DMS53 treated with DMSO at 0.1 percent for 48 hours (cell line): ENCODE data around the gene EFHC1.

ENCODE experiments used
- DNase-seq: peaks from one replicate; lab custom pipeline; 2025; ENCODE audit not compliant: unreplicated experiment; lab: John Stamatoyannopoulos, UW

The EFHC1 gene

GRCh38 chr6:52516269-52516668 is 96.1 kb downstream of the EFHC1 start:
- no peak for DNase-seq

GRCh38 chr6:52516943-52517342 is 96.8 kb downstream of the EFHC1 start:
- no peak for DNase-seq

GRCh38 chr6:52517502-52518278 is 97.5 kb downstream of the EFHC1 start:
- peak; percentile 68 for DNase-seq

- DNase-seq: no peak
These were observed 98.3 kb downstream of the EFHC1 start for GRCh38 chr6:52518279-52518945.

GRCh38 chr6:52519618-52520017 is 99.5 kb downstream of the EFHC1 start:
- DNase-seq: no peak

GRCh38 chr6:52522151-52522626 is 102.0 kb downstream of the EFHC1 start:
- DNase-seq: no peak

- no peak for DNase-seq
These were observed 102.5 kb downstream of the EFHC1 start for GRCh38 chr6:52522655-52523054.

- DNase-seq: no peak
These were observed 103.4 kb downstream of the EFHC1 start for GRCh38 chr6:52523378-52524142.

GRCh38 chr6:52524918-52525317 is 104.8 kb downstream of the EFHC1 start:
- no peak for DNase-seq

GRCh38 chr6:52526634-52527033 is 106.5 kb downstream of the EFHC1 start:
- no peak for DNase-seq

- DNase-seq: no peak
These were observed 107.3 kb downstream of the EFHC1 start for GRCh38 chr6:52527436-52527835.

GRCh38 chr6:52529311-52529710 is 109.2 kb downstream of the EFHC1 start:
- no peak for DNase-seq

GRCh38 chr6:52530351-52530750 is 110.2 kb downstream of the EFHC1 start:
- DNase-seq: no peak

GRCh38 chr6:52531396-52531795 is 111.3 kb downstream of the EFHC1 start:
- DNase-seq: no peak

GRCh38 chr6:52531834-52532233 is 111.7 kb downstream of the EFHC1 start:
- DNase-seq: no peak

GRCh38 chr6:52532457-52532856 is 112.3 kb downstream of the EFHC1 start:
- DNase-seq: no peak

- DNase-seq: no peak
These were observed 113.3 kb downstream of the EFHC1 start for GRCh38 chr6:52533491-52533890.

GRCh38 chr6:52534363-52534762 is 114.2 kb downstream of the EFHC1 start:
- DNase-seq: no peak

- DNase-seq: no peak
These were observed 114.8 kb downstream of the EFHC1 start for GRCh38 chr6:52534966-52535390.

- DNase-seq: no peak
These were observed 115.7 kb downstream of the EFHC1 start for GRCh38 chr6:52535711-52536423.

GRCh38 chr6:52536424-52536916 is 116.3 kb downstream of the EFHC1 start:
- DNase-seq: no peak
